HG02852 (cell line): ENCODE data around the gene DENND2A.
"Not testable (repeated sequence)": the region's sequence is repeated elsewhere in the genome, so short reads cannot be mapped to it uniquely, and the experiment has no call there.

Source experiments
- ATAC-seq: cut with Tn5 transposase; IDR thresholded peaks from one replicate; pipeline ENCODE4 v1.9.1; 2021; ENCODE audit warnings: mild to moderate bottlenecking, moderate library complexity; ENCODE audit not compliant: unreplicated experiment

Gene DENND2A

GRCh38 chr7:140640727-140641523 lies at the start of gene DENND2A:
Gene DENND2A (minus strand): TSS chr7:140640813. CDS start chr7:140602397, 38,416 bp downstream.
- no peak for ATAC-seq

GRCh38 chr7:140689199-140690152 lies 48.9 kb upstream of the DENND2A start:
- ATAC-seq: no peak

- no peak for ATAC-seq
Measured at GRCh38 chr7:140688341-140688740, 47.7 kb upstream of the DENND2A start.

- ATAC-seq: no peak
Measured at GRCh38 chr7:140686921-140687320, 46.3 kb upstream of the DENND2A start.

- no peak for ATAC-seq
Measured at GRCh38 chr7:140685407-140686087, 44.9 kb upstream of the DENND2A start.

- ATAC-seq: no peak
Measured at GRCh38 chr7:140684066-140684950, 43.7 kb upstream of the DENND2A start.

GRCh38 chr7:140683657-140684056 lies 43.0 kb upstream of the DENND2A start:
- ATAC-seq: no peak

- ATAC-seq: no peak
Measured at GRCh38 chr7:140681766-140682165, 41.2 kb upstream of the DENND2A start.

- ATAC-seq: no peak
Measured at GRCh38 chr7:140680886-140681285, 40.3 kb upstream of the DENND2A start.

- ATAC-seq: no peak
Measured at GRCh38 chr7:140679186-140679585, 38.6 kb upstream of the DENND2A start.

- ATAC-seq: no peak
Measured at GRCh38 chr7:140678816-140679130, 38.2 kb upstream of the DENND2A start.

- ATAC-seq: no peak
Measured at GRCh38 chr7:140678081-140678815, 37.6 kb upstream of the DENND2A start.

- no peak for ATAC-seq
Measured at GRCh38 chr7:140677496-140677895, 36.9 kb upstream of the DENND2A start.

GRCh38 chr7:140676956-140677355 lies 36.3 kb upstream of the DENND2A start:
- ATAC-seq: not testable (repeated sequence)

GRCh38 chr7:140676306-140676705 lies 35.7 kb upstream of the DENND2A start:
- peak; percentile 54 for ATAC-seq

- no peak for ATAC-seq
Measured at GRCh38 chr7:140675726-140676125, 35.1 kb upstream of the DENND2A start.

- no peak for ATAC-seq
Measured at GRCh38 chr7:140674899-140675701, 34.5 kb upstream of the DENND2A start.

GRCh38 chr7:140674356-140674800 lies 33.8 kb upstream of the DENND2A start:
- peak; percentile 34 for ATAC-seq

- no peak for ATAC-seq
Measured at GRCh38 chr7:140673774-140674155, 33.2 kb upstream of the DENND2A start.
